PFSK-1 (cell line): Measurements from ENCODE around the gene TCF21.

Source experiments
- FOXP2 ChIP-seq: optimal IDR thresholded peaks from 2 replicates; pipeline ENCODE3; 2011; ENCODE audit warnings: borderline replicate concordance, control low read depth, inconsistent platforms; ENCODE audit not compliant: insufficient read depth; ENCODE audit errors: extremely low read length, extremely low read depth
- POLR2AphosphoS5 ChIP-seq: IDR thresholded peaks from 2 replicates; pipeline ENCODE4 v1.6.1; 2012; ENCODE audit warnings: low read depth, mild to moderate bottlenecking, control low read depth, low read length, moderate library complexity
- SIN3A ChIP-seq: IDR thresholded peaks from 2 replicates; pipeline ENCODE4 v1.6.1; 2012; ENCODE audit warnings: mild to moderate bottlenecking, low read length, moderate library complexity, borderline replicate concordance; ENCODE audit not compliant: insufficient read depth
- TAF1 ChIP-seq: IDR thresholded peaks from 2 replicates; pipeline ENCODE4 v1.6.1; 2012; ENCODE audit warnings: low read length, control low read depth, borderline replicate concordance; ENCODE audit not compliant: insufficient read depth
- TF ChIP-seq, protein P1 (sequence below), 2 experiments: IDR thresholded peaks; 2 replicates each; pipeline versions ENCODE4 v1.6.1 to v1.8.0; 2011 to 2012; ENCODE audit warnings: low read depth in 2 of 2, low read length in 2 of 2, control low read depth in 1 of 2, inconsistent platforms in 1 of 2, mild to moderate bottlenecking in 1 of 2, moderate library complexity in 1 of 2; ENCODE audit not compliant: insufficient read depth in 1 of 2

- no peak for TF ChIP-seq POLR2AphosphoS5
- TF ChIP-seq, protein P1, sequence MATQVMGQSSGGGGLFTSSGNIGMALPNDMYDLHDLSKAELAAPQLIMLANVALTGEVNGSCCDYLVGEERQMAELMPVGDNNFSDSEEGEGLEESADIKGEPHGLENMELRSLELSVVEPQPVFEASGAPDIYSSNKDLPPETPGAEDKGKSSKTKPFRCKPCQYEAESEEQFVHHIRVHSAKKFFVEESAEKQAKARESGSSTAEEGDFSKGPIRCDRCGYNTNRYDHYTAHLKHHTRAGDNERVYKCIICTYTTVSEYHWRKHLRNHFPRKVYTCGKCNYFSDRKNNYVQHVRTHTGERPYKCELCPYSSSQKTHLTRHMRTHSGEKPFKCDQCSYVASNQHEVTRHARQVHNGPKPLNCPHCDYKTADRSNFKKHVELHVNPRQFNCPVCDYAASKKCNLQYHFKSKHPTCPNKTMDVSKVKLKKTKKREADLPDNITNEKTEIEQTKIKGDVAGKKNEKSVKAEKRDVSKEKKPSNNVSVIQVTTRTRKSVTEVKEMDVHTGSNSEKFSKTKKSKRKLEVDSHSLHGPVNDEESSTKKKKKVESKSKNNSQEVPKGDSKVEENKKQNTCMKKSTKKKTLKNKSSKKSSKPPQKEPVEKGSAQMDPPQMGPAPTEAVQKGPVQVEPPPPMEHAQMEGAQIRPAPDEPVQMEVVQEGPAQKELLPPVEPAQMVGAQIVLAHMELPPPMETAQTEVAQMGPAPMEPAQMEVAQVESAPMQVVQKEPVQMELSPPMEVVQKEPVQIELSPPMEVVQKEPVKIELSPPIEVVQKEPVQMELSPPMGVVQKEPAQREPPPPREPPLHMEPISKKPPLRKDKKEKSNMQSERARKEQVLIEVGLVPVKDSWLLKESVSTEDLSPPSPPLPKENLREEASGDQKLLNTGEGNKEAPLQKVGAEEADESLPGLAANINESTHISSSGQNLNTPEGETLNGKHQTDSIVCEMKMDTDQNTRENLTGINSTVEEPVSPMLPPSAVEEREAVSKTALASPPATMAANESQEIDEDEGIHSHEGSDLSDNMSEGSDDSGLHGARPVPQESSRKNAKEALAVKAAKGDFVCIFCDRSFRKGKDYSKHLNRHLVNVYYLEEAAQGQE (IDR thresholded peaks at IDR 0.05; ENCODE audit: insufficient read depth in 1 of 2, low read depth in 2 of 2, low read length in 2 of 2), result no peak
- no peak for TF ChIP-seq SIN3A
- no peak for TF ChIP-seq TAF1
- TF ChIP-seq FOXP2, result no peak
Observed at GRCh38 chr6:133894369-133894768, 5.5 kb downstream of the TCF21 start.
